GM12878 (cell line): Measurements from ENCODE around the gene ZBTB14.

ENCODE experiments used
- ASH2L ChIP-seq: fragments of 300-600, 200-600 bp; sonication (generic); IDR thresholded peaks from 2 replicates; pipeline ENCODE4 v1.6.1; 2017; ENCODE audit warnings: low read depth, mild to moderate bottlenecking, borderline replicate concordance
- CTCF ChIP-seq, 3 experiments: IDR thresholded peaks in 2 of 3; conservative IDR thresholded peaks in 1 of 3; 2 replicates each; pipeline ENCODE4 v1.5.1; 2011; ENCODE audit warnings: low read depth in 3 of 3, low read length in 3 of 3, mild to moderate bottlenecking in 3 of 3, control low read depth in 2 of 3, moderate library complexity in 2 of 3, inconsistent platforms in 1 of 3, mixed read lengths in 1 of 3; ENCODE audit not compliant: control insufficient read depth in 2 of 3, insufficient read depth in 1 of 3; ENCODE audit errors: extremely low read depth in 1 of 3
- EP300 ChIP-seq, 2 experiments: fragments of 150-350 bp in 1 of 2; IDR thresholded peaks; 2 replicates each; pipeline ENCODE4 v1.6.1; 2011 to 2012; ENCODE audit warnings: low read depth in 2 of 2, low read length in 2 of 2, borderline replicate concordance in 1 of 2, improper control_type of control experiment in 1 of 2, inconsistent platforms in 1 of 2; ENCODE audit not compliant: control insufficient read depth in 1 of 2
- ESRRA ChIP-seq: IDR thresholded peaks from 2 replicates; pipeline ENCODE4 v1.6.1; 2012; ENCODE audit warnings: mild to moderate bottlenecking, low read length, improper control_type of control experiment
- FOXM1 ChIP-seq: IDR thresholded peaks from 2 replicates; pipeline ENCODE4 v1.6.1; 2012; ENCODE audit warnings: low read depth, mild to moderate bottlenecking, inconsistent platforms, low read length, moderate library complexity
- NFYA ChIP-seq: IDR thresholded peaks from 2 replicates; pipeline ENCODE4 v1.6.1; 2011; ENCODE audit warnings: low read depth, mild to moderate bottlenecking, low read length, improper control_type of control experiment, borderline replicate concordance
- POLR2A ChIP-seq: IDR thresholded peaks from 2 replicates; pipeline ENCODE4 v1.6.1; 2011; ENCODE audit warnings: low read depth, mild to moderate bottlenecking, low read length
- ZNF274 ChIP-seq: IDR thresholded peaks from one replicate; pipeline ENCODE4 v1.8.0; 2011; ENCODE audit not compliant: insufficient read length, insufficient read depth

GRCh38 chr18:5295981-5296705, 617 bp upstream of the ZBTB14 start:
- TF ChIP-seq EP300 (IDR thresholded peaks at IDR 0.05; ENCODE audit: borderline replicate concordance in 1 of 2, control insufficient read depth in 1 of 2, low read depth in 2 of 2, low read length in 2 of 2), result no peak
- no peak for TF ChIP-seq FOXM1
- no peak for TF ChIP-seq CTCF (IDR thresholded peaks at IDR 0.05 in 2 of 3, conservative IDR thresholded peaks at IDR 0.05 in 1 of 3; ENCODE audit: control insufficient read depth in 2 of 3, extremely low read depth in 1 of 3, insufficient read depth in 1 of 3, low read depth in 3 of 3, low read length in 3 of 3)
- TF ChIP-seq ESRRA, result peak; percentile 39; the same call in 1 of the 2 replicates
- TF ChIP-seq ZNF274, result no peak
- no peak for TF ChIP-seq ASH2L
- TF ChIP-seq POLR2A, result peak; percentile 79
- TF ChIP-seq NFYA, result no peak
